Activated CD4-positive, CD25-positive, alpha-beta regulatory T cell treated with anti-CD3 and anti-CD28 coated beads, Interleukin-2, amount 50 U/mL, for 24 hours (primary cell): Measurements from ENCODE around the gene CDH7.

Experiments
- ATAC-seq, 2 donors: fragments of 150-1000 bp; cut with Tn5 transposase; one replicate each; pipeline ENCODE4 v1.10.0; 2021; ENCODE audit warnings: mild to moderate bottlenecking in 1 of 2, moderate library complexity in 1 of 2

CDH7 gene

GRCh38 chr18:65919663-65920062, 168.9 kb downstream of the CDH7 start:
- ATAC-seq = no peak

DNA sequence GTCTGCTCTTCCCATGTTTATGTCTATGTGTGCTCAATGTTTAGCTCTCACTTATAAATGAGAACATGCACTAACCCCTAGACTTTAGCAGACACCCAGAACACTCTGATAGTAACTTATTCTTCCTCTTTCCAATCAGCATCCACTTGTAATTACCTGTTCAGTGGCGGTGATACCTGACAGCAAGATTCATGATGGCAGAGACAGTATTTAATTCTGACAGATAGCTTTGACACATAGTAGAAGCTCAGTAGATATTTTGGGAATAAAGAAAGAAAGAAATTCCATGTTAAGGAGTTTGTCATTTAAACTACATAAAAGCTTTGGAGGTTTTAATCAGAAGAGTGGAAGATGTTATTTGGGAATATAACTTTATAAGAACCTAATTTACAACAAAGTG, 171.3 kb downstream of the CDH7 start:
- ATAC-seq = no peak

DNA sequence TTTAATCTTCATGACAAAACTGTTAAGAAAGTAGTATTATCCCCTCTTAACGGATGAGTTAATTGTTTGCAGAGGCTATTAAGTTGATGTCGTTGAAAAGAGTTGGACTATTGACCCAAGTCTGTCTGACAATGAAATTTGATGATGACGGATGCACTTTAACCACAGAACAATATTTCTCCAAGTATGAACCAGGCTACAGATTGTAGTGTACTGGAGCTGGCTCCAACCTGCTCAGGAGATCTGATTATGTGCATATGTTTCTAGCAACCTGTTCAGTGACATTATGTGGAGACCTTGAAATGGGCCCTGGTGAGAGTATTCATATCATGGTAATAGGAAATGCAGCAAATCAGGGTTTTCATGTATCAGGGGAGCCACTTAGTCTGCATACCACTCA, 174.1 kb downstream of the CDH7 start:
- ATAC-seq = no peak

DNA sequence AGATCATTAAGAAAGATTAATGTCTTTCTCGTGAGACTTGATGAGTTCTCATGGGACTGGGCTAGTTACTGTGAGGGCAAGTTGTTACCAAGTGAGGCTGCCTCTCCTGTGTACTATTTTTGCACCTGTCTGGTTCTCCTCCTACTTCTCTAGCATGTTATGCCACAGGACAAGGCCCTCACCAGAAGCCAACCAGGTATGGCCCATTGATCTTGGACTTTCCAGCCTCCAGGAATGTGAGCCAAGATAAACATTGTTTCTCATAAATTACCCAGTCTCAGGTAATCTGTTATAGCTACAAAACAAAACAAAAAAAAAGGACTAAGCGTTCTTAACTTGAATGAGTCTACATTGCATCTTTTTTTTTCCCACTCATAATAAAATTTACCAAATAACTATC, 184.1 kb downstream of the CDH7 start:
- no peak for ATAC-seq

DNA sequence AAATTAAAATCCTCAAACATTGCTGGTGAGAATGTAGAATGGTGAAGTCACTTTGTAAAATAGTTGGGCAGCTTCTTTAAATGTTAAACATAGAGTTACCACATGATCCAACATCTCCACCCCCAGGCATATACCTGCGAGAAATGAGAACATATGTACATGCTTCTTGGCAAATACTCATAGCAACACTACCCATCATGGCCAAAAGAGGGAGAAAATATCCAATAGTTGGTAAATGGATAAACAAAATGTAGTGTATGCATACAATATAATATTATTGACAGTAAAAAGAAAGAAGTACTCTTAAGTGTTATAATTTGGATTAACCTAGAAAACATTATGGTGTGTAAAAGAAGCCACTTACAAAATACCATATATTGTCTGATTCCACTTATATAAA, 185.9 kb downstream of the CDH7 start:
- no peak for ATAC-seq

- ATAC-seq = no peak
These were observed 186.4 kb downstream of the CDH7 start for GRCh38 chr18:65937180-65937579.

DNA sequence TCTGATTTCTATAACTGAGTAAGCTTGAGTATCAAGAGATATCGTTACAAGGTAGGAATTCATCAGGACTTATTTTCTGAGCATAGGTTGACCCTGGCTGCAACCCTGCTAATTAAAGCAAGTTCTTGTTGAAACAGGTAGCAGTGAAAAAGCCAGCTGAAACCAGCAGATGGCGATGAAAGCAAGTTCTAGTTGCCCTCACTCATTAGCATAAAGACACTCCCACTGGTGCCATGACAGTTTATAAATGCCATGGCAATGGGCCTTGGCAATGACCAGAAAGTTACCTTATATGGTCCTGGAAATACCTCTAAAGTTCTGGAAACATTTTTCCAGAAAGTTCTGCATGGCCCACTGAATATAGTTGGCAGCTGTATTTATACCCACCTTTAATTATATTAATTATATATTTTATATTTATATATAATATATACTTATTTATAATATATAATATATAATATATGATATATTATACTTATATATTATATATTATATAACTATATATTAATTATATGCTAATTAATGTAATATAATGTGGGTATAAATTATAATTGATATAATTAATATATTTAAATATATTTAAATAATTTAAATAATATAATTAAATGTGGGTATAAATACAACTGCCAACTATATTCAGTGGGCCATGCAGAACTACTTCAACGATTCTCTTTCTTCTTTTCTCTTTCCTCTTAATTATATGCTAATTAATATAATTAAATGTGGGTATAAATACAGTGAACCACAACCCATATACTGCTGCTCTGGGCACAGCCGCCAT, 188.0 kb downstream of the CDH7 start:
- no peak for ATAC-seq
